GM21825 (cell line): ENCODE results near the gene ARFRP1.
"Not testable (repeated sequence)": the region's sequence is repeated elsewhere in the genome, so short reads cannot be mapped to it uniquely, and the experiment has no call there.

Experiments
- ATAC-seq: cut with Tn5 transposase; IDR thresholded peaks from one replicate; pipeline ENCODE4 v1.9.1; 2021; ENCODE audit warnings: mild to moderate bottlenecking, moderate library complexity; ENCODE audit not compliant: unreplicated experiment

Gene ARFRP1

DNA sequence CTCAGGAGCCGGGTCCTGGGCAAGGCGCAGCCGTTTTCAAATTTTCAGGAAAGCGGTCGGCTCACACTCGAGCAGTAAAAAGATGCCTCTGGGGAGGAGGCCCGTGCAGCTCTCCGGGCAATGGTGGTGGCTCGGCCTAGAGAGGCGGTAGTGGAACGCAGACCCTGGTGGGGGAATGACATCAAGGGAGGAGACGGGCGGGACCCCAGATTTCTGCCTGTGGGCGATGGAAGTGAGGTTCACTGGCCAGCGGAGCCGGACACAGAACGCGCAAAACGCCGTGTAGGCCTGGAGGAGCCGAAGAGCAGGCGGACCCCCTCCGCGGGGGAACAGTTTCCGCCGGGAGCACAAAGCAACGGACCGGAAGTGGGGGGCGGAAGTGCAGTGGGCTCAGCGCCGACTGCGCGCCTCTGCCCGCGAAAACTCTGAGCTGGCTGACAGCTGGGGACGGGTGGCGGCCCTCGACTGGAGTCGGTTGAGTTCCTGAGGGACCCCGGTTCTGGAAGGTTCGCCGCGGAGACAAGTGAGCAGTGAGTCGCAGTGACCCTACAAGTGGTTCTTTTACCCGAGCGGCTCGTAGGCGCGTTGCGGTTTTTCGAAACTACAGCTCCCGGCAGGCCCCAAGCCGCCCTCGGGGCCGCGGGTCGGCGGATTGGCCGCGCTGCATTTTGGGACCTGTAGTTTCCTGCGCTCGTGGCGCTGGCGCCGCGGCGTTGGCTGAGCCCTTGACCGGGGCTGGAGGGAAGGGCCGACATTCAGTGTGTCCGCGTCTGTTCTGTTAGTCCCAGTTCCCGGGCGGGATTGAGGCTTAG, 49.6 kb downstream of the ARFRP1 start, which contains the start of gene RTEL1:
RTEL1 (plus strand) TSS at position 376 of the 812 bp plus-strand sequence. CDS start 1,091 bp downstream, outside the sequence.
- ATAC-seq = peak; percentile 79

- no peak for ATAC-seq
Measured at GRCh38 chr20:63657260-63657936, 50.4 kb downstream of the ARFRP1 start.

- no peak for ATAC-seq
Measured at GRCh38 chr20:63656451-63656850, 51.3 kb downstream of the ARFRP1 start.

DNA sequence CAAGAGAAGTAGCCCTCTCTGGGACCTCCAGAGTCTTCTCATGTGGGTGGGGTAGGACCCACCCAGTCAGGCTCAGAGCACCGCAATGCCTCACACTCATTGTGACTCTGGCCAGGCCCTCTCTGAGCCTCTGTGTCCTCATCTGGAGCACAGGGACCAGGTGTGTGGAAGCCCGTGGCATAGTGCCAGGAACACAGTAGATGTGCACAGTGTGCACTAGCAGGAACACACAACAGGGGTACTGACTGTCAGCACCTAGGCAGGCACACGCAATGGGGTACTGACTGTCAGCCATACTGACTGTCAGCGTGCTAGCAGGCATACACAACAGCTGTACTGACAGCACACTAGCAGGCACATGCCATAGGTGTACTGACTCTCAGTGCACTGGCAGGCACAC, 52.5 kb downstream of the ARFRP1 start:
- no peak for ATAC-seq

DNA sequence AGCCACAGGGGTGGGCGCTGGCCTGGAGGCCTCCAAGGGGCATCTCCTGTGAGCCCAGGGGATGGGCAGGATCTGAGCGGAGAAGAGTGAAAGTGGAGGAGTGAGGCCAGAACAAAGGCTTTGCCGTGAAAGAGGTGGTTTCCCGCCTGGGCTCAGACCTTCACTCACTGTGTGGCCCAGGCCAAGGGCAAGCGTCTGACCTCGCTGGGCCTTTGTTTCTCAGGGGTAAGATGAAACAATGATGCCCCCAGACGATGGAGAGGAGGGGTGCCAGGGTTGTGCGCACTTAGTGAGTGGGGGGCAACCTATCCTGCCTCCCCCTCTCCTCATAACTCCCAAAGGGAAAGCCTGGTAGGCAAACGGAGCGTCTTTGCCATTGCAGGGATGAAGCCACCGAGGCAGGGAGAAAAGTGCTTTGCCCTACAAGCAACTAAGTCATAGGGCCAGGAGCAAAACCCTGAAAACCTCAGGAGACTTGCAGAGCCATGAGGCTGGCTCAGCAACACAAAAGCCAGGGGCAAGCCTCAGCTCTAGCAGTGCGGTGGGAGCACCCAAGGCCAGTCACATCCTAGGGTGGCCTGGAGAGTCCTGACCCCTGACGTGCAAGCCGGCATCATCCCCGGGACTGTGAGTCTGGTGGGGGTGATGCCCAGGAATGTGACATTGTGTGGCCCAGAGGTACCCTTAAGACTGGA, 53.7 kb downstream of the ARFRP1 start:
- ATAC-seq = no peak

GRCh38 chr20:63653041-63653973, 54.5 kb downstream of the ARFRP1 start, which contains the start of gene STMN3:
Gene STMN3, minus strand, starts transcription at chr20:63653424. Its CDS starts 79 bp downstream, at chr20:63653345.
- no peak for ATAC-seq

DNA sequence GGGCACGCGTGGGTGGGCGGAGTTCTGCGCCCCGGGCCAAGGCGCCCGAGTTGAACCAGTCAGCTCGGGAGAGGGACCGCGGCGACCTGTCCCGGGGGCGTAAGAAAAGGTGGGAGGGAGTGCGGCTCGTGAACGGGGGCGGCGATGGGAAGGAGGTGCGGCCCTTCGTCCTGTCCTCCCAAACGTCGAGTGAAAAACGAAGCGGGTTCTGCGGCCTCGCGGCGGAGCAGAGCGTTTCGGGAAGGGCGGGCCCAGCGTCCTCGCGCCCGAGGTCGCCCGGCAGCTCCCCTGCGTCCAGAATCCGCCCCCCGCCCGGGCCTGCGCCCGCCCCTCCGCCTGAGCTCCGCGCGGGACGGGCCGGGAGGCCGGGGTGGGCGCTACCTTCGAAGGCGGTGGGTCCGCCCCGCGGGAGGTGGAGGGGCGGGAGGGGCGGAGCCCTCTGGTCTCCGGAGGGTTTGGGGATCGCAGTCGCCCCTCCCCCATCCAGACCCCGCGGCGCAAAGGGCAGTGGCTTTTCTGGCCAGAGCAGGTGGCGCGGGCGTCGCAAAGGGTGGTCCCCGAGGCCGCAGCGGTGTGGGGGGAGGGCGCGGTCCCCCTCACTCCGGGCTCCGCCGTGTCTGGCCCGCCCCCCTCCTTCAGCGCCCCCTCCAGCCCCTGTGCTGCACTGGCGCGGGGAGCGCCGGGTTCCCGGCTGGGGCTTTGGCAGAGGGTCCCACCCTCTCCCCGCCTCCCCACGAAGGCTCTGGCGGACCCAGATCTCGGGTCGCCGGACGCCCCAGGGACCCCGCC, 55.4 kb downstream of the ARFRP1 start:
- no peak for ATAC-seq

DNA sequence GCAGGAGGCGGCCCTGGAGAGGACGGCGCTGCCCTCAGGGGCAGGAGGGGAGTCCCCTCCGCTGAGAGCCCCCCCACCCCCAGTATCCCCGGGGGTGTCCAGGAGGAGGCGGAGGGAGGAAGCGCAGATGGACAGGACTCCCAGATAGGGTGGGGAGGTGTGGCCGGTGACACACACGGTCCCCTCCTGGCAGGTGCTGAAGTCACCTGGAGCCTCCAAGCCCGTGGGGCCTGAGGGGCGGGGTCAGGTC, 55.9 kb downstream of the ARFRP1 start:
- ATAC-seq = no peak

- ATAC-seq = not testable (repeated sequence)
Measured at GRCh38 chr20:63650486-63650885, 57.3 kb downstream of the ARFRP1 start.

GRCh38 chr20:63648895-63649589, 58.7 kb downstream of the ARFRP1 start:
- no peak for ATAC-seq
